Stimulated activated CD4-positive, alpha-beta T cell treated with anti-CD3 and anti-CD28 coated beads, Interleukin-15, amount 100 ng/mL, for 1 hour (primary cell): Measurements from ENCODE around the gene ASPHD1.
"Not testable (repeated sequence)": the region's sequence is repeated elsewhere in the genome, so short reads cannot be mapped to it uniquely, and the experiment has no call there.

Experiments used
- DNase-seq, 2 donors: peaks; one replicate each; pipeline ENCODE4 v3.0.0-alpha.2; 2020; ENCODE audit warnings: low read depth in 1 of 2, low spot score in 1 of 2

ASPHD1 gene

GRCh38 chr16:29931750-29932149 is 31.5 kb downstream of the ASPHD1 start:
- not testable (repeated sequence) for DNase-seq

DNA sequence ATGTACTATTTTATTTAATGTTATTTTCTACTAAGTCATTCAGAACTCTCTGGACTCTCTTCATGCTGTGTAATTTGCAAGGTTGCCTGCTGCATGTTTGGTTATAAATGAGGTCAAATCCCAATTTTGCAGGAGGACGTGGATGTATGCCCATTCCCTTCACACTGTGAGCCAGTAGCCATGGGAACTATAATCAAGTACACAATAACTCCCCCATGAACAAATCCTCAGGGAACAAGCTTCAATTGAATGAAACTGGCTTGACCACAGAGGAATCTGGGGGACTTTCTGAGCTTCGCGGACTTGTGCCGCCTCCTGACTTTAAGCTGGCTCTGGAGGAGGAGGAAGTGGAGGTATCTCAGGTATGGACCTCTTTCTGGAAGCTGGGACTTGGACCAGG is 40.4 kb downstream of the ASPHD1 start:
- no peak for DNase-seq

GRCh38 chr16:29943846-29944799 is 43.8 kb downstream of the ASPHD1 start:
- no peak for DNase-seq

DNA sequence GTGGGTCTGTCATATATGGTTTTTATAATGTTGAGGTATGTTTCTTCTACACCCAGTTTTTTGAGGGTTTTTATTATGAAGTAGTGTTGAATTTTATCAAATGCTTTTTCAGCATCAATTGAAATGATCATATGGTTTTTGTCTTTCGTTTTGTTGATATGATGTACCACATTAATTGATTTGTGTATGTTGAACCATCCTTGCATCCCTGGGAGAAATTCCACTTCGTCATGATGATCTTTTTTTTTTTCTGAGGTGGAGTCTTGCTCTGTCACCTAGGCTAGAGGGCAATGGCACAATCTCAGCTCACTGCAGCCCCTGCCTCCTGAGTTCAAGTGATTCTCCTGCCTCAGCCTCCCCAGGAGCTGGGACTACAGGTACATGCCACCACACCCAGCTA is 47.6 kb downstream of the ASPHD1 start:
- no peak for DNase-seq

DNA sequence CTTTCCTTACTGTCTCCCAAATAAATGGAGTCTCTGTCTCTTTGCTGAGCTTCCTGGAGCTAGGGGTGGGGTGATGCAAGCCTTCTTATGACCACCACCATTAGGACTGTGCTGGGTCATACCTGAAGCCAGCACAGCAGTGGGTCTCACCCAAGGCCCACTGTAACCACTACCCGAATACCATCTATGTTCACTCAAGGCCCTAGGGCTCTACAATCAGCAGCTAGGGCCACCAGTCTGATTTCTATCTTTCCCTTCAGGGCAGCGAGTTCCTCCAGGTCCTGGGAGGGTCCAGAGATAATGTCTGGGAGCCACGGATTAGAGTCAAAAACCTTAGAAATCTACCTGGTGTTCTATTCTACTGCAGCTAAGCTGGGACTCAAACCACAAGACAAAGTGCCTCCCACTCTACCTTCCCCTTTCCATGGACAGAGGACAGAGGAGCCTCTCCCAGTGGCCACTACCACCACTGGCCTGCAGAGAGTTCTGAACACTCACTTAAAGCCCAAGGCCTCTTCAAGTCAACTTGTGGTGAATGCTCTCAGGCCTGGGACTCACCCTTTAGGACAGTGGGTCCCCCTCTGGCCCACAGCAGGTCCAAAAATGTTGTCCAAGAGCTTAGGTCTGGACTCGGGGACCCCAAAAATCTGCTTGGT is 50.6 kb downstream of the ASPHD1 start:
- no peak for DNase-seq

GRCh38 chr16:29951625-29952365 is 51.5 kb downstream of the ASPHD1 start:
- no peak for DNase-seq
